ENCODE data around the gene LIN7C. TPM values are rescaled to one million over a fixed set of nuclear protein-coding genes. Genes with fewer than 3 reads are reported as not detected.
"Not testable (repeated sequence)": the region's sequence is repeated elsewhere in the genome, so short reads cannot be mapped to it uniquely, and the experiment has no call there.

Gene LIN7C
- 10 to 100 TPM; 33.6 to 37.1 TPM for total RNA-seq
- long read RNA-seq, donor 1, full-length matches to known transcripts, result 13 of 16 reads
- long read RNA-seq, donor 1, partial matches to known transcripts, result 1 of 16 reads
- long read RNA-seq, donor 1, other reads (novel, unspliced or antisense), result 2 of 16 reads
- long read RNA-seq, donor 2, full-length matches to known transcripts, result 2 of 4 reads
- long read RNA-seq, donor 2, partial matches to known transcripts, result 0 of 4 reads
- long read RNA-seq, donor 2, other reads (novel, unspliced or antisense), result 2 of 4 reads

DNA sequence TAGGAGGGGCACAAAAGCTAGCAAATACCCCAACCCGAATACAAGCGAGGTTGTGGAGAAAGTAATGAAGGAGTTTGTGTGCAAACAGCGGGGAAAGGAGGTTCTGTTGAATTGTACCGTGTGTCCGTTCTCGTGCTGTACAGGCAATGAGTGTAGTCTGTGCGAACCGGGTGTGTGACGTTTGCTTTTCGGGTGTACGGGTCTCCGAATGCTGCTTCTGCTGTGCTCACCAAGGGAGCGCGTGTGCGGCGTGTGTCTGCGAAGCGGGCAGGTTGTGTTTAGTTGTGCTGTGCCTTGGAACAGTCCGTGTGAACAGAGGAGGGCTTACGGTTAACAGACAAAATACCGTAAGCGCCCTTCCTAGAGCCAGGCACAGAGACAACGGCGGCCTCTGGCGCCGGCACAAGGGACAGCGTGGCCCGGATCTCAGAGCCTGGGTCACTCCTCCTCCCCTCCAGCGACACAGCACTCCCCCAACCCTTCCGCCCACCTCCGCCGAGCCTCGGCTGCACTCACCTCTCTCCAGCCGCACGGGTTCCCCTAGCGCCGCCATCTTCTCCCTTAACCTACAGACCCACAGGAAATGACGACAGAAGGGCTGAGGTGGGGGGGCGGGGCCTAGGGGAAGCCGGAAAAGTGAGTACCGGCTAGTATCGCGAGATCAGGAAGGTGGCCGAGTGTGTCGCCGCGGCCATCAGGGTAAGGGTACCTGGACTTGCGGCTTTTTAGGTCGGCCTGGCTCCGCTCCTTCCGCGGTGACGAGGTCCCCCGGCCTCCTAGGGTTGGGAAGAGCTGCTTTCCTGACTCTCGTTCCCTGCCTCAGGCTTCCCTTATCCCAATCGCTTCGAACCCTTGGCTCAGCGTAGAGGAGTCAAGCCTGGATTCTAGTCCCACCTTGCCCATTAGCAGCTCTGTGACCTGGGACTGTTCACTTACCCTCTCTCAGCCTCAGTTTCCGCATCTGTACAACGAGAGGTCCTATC is at the start of gene LIN7C:
Gene LIN7C (minus strand): TSS at position 570 of the 983 bp plus-strand sequence. CDS start 17 bp downstream, at position 553.
- intact Hi-C loops (cut with DNase I), result no loop called here
- peak; percentile 98 for DNase-seq (ENCODE audit: low spot score)

DNA sequence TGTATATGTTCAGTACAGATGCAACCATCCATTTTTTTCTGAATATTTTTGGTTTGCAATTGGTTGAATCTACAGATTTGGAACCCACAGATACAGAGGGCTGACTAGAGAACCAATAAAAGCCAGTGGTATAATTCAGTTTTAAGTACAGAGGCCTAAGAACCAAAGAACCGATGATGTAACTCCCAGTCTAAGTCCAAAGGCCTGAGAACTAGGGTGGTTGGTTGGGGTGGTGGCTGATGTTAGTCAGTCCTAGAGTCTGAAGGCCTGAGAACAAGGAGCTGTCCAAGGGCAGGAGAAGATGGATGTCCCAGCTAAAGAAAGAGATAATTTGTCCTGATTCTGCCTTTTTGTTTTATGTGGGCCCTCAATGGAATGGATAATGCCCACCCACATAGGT is 48.7 kb upstream of the LIN7C start:
- intact Hi-C loops (cut with DNase I), result no loop called here
- no peak for DNase-seq (ENCODE audit: low spot score)

DNA sequence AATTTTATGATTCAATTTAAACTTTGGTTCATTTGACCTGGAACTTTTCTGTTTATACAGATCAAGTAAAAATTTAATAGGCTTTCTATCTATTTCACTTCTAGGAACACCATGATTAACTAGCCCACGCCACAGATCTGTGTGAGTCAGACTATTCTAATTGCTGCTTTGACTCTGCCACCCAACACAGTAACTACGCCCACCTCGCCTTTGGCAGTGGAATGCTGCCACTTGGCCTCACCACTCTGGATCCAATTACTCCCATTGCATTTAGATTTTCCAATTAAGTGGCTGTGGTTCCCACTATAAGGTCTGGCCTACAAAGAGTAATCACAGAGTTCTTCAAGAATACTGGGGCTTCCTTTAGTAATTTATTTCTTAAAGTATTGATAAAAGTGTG is 46.6 kb upstream of the LIN7C start:
- intact Hi-C loops (cut with DNase I), result no loop called here
- DNase-seq (ENCODE audit: low spot score), result no peak

DNA sequence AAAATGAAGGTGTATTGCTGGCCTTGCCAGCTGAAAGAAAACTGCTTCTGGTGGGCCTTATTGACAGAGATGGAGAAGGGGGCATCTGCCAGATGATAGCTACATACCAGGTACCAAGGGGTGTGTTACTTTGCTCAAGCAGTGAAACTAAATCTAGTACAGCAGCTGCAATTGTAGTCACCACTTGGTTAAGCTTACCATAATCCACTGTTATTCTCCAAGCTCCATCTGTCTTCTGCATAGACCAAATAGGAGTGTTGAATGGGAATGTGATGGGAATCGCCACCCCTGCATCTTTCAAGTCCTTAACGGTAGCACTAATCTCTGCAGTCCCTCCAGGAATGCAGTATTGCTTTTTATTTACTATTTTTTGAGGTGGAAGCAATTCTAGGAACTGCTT is 45.8 kb upstream of the LIN7C start:
- intact Hi-C loops (cut with DNase I), result no loop called here
- DNase-seq (ENCODE audit: low spot score), result no peak

DNA sequence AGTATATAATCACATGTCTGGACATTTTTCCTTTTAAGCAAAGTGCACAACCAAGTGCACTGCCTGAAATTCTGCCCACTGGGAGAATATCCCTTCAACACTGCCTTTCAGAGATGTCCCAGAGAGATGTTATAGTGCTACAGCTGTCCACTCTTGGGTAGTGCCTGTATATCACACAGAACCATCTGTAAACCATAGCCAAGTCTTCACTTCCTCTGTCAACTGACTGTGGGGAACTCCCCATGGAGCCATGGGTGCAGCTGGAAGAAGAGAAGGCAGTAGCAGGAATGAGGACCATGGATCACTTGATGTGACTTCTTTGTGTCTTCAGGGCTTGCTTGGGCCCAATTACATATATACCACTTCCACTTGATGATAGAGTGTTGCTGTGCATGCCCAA is 44.6 kb upstream of the LIN7C start:
- intact Hi-C loops (cut with DNase I), result loop anchor here in 1 of 2 donors (2.0 kb wide), 1 partner anchor 46 kb away; no protein-coding TSS in a partner anchor
- no peak for DNase-seq (ENCODE audit: low spot score)

DNA sequence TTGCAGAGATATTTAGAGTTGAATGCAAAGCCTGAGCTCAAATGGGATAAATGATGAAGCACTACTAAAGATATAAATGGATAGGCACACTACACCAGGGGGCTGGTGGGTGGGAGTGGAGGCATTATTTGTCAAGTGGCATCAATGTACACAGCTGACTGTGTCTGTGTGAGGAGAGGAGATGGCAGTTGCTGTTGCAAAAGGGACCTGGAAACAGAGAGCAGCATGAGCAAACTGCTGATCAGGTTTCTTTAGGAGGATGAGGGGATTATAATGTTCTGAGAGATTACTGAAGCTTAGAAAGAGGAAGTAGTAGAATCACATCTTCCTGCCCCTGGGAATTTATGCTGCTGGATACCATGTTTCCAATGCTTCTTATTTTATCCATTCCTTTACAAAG is 39.4 kb upstream of the LIN7C start:
- intact Hi-C loops (cut with DNase I), result no loop called here
- DNase-seq (ENCODE audit: low spot score), result no peak

GRCh38 chr11:27545035-27545434 is 38.5 kb upstream of the LIN7C start:
- DNase-seq (ENCODE audit: low spot score), result no peak
- intact Hi-C loops (cut with DNase I), result no loop called here

DNA sequence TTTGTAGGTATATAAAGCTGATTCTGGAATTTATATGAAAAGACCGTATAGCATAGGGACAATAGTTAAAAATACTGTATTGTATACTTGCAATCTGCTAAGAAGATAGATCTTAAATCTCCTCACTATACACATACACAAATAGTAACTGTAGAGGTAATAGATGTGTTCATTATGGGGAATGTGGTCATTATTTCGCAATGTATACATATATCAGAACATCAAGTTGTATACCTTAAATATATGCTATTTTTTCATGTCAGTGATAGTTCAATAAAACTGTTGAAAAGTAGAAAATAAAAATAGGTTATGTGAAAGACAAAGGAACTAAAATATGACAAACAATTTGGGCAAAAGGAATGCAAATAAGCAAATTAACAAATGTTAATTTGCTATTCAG is 35.2 kb upstream of the LIN7C start:
- intact Hi-C loops (cut with DNase I), result no loop called here
- no peak for DNase-seq (ENCODE audit: low spot score)

DNA sequence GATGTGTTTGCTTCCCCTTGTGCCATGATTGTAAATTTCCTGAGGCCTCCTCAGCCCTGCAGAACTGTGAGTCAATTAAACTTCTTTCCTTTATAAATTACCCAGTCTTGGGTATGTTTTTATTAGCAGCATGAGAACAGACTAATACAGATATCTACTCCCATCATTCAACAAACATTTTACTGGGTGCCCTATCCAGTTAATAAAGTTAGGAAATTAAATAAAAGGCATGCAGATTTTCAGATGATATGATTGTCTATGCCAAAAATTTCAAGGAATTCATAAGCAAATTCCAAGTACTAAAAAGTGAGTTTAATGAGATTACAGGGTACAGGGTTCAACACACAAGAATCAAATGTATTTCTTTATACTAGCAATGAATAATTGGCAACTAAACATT is 33.5 kb upstream of the LIN7C start:
- DNase-seq (ENCODE audit: low spot score), result no peak
- intact Hi-C loops (cut with DNase I), result no loop called here

DNA sequence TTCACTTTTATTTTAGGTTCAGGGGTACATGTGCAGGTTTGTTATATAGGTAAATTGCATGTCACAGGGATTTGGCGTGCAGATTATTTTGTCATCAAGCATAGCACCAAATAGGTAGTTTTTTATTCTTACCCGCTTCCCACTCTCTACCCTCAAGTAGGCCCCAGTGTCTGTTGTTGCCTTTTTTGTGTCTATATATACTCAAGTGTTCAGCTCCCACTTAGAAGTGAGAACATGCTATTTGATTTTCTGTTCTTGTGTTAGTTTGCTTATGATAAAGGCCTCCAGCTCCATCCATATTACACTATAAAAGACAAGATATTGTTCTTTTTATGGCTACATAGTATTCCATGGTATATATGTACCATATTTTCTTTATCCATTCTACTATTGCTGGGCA is 28.5 kb upstream of the LIN7C start:
- intact Hi-C loops (cut with DNase I), result no loop called here
- no peak for DNase-seq (ENCODE audit: low spot score)

DNA sequence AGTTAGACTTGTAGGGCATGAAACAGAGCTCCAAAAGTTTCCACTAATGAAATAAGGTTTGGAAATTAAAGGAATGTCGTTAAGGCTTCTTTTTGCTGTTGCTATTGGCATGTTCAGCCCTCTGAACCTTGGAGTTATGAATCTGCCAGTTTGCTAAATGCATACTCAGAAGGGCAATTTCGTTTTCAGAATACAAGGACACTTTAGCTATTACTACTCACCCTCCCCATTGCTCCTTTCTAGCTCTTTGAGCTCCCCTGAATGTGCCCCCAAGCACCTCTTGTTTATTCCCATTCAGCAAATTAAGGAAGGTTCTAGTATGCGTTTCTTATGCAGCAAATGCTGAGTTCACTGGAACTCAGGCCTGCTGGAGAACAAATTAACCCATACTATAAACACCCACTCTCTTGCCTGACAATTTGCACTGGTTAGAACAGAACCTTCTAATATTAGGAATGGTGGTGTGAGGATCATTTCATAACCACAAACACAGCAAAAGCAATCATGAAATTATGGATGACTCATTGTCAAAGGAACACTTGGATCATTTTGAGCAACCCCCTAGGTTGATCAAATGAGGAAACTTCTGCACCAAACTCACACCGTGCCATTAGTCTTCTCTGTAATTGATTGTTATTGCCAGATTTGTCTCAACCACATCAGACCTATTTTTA is 26.2 kb upstream of the LIN7C start:
- intact Hi-C loops (cut with DNase I), result no loop called here
- no peak for DNase-seq (ENCODE audit: low spot score)

GRCh38 chr11:27528712-27529111 is 22.1 kb upstream of the LIN7C start:
- intact Hi-C loops (cut with DNase I), result no loop called here
- DNase-seq (ENCODE audit: low spot score), result no peak

DNA sequence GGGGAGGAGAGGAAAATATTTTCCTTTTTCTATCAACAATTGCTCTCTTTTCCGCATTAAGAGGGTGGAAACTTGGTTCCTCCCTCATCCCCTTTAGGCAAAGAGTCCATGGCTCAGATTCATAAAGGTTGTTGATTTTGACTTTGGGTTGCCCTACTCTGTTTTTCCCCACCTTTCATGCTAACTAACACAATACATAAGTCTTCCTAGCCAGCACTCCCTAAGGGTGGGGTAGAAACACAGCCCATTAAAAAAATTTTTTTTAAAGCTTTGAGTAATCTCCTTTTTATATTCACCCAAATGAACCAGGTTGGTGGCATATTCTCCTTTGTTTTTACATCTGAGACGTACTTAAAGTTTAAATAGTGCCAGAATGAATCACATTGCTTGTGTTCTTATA is 20.0 kb upstream of the LIN7C start:
- intact Hi-C loops (cut with DNase I), result no loop called here
- no peak for DNase-seq (ENCODE audit: low spot score)

DNA sequence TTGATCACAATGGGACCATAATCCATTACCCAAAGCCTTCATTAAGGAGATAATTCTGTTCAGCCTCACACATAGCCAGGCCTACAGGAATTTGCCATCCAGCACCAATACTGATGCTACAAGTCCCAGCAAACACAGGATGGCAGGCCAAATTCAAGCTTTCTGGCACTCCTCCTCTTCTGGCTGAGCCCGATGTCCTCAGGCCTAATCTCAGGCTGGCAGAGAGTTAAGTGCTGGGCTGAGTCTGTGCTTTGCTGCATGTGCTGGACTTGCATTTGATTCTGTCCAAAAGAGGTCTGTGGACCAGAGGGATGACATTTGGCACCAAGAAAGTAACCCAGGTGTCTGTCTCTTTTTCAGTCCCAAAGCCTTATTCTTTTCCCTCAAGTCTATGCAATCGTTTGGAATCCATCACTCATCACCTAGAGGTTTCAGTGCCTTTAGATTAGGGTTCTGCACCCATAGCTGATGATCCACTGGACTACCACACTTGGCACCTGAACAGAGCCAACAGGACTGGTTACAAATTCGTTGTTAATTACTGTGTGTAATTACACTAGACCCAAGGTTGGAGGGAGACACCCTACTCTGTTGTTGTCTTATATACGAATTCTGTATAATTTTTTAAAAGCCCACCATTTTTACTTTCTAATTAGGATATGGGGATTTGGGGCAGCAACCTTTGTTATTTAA is 19.4 kb upstream of the LIN7C start:
- no peak for DNase-seq (ENCODE audit: low spot score)
- intact Hi-C loops (cut with DNase I), result no loop called here

DNA sequence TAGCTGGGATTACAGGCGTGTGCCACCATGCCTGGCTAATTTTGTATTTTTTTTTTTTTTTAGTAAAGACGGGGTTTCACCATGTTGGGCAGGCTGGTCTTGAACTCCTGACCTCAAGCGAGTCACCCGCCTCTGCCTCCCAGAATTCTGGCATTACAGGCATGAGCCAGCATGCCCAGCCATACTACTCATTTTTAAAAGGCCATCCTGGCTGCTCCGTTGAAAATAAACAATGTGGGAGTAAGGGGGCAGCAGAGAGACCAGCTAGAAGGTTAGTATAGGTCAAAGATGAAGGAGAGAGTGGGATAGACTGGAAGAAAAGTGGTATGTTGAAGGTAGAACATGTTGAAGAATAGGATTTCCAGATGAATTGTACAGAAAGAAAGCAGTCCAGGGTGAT is 17.6 kb upstream of the LIN7C start:
- intact Hi-C loops (cut with DNase I), result no loop called here
- DNase-seq (ENCODE audit: low spot score), result no peak

DNA sequence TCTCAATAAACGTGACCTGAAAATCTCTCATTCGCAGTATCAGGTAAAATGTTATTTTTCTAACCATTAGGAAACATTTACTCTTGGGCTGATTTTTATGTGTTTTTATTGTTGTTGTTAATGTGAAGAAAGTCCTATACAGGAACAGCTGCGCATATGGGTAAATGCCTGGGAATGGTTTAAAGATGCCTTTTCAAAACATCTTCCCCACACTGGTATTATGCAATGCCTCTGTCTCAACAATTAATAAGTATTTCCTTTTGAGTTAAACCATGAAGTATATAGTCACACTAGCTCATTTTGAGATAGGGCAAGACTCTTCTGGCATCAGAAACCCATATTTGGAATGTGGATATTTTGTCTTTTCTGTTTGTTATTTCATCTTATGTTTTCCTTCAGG is 13.7 kb upstream of the LIN7C start:
- intact Hi-C loops (cut with DNase I), result no loop called here
- no peak for DNase-seq (ENCODE audit: low spot score)

GRCh38 chr11:27518518-27518917 is 11.9 kb upstream of the LIN7C start:
- intact Hi-C loops (cut with DNase I), result no loop called here
- DNase-seq (ENCODE audit: low spot score), result no peak

DNA sequence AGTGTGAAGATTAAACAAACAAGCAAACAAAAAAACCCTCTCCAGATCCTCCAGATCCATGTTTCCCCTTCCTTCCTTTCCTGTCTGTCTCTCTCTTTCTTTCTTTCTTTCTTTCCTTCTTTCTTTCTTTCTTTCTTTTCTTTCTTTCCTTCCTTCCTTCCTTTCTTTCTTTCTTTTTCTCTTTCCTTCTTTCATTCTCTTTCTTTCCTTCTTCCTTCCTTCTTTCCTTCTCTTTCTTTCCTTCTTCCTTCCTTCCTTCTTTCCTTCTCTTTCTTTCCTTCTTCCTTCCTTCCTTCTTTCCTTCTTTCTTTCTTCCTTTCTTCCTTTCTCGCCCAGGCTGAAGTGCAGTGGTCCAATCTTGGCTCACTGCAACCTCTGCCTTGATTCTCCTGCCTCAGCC is 10.9 kb upstream of the LIN7C start:
- intact Hi-C loops (cut with DNase I); DNase-seq (ENCODE audit: low spot score): not testable (repeated sequence)

DNA sequence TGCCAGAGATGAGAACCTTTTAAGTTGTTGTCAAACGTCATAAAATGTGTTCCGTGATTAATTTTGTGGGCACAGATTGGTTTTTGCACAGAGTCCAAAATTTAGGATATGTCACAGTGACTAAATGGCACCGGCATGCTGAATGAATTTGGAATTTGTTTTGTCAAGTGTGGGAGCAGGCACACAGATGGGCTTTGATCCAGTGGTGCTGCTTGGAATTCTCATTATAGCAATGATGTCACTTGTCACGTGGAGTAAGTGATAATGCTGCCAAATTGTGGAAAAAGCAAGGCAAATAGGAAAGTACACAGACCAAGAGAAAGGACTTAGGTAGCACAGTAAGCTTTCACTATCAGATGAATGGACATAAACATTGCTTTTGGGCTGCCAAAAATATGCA is 8.0 kb upstream of the LIN7C start:
- no peak for DNase-seq (ENCODE audit: low spot score)
- intact Hi-C loops (cut with DNase I), result no loop called here

- intact Hi-C loops (cut with DNase I), result no loop called here
- no peak for DNase-seq (ENCODE audit: low spot score)
Observed at GRCh38 chr11:27514076-27514475, 7.5 kb upstream of the LIN7C start.

All from posterior vena cava (tissue), 2 donors.